GM04504 (cell line): ENCODE results near the gene NUDT15.
"Not testable (repeated sequence)": the region's sequence is repeated elsewhere in the genome, so short reads cannot be mapped to it uniquely, and the experiment has no call there.

Experiments used
- DNase-seq: peaks from one replicate; pipeline ENCODE4 v3.0.0-alpha.2; 2012; ENCODE audit warnings: low read depth

Gene NUDT15

GRCh38 chr13:48037346-48038173, at the start of gene NUDT15:
Gene NUDT15, plus strand, starts transcription at chr13:48037726. Its CDS starts 21 bp downstream, at chr13:48037747.
- peak; percentile 89 for DNase-seq

- DNase-seq = no peak
These were observed 47.1 kb upstream of the NUDT15 start for GRCh38 chr13:47990427-47990826.

GRCh38 chr13:47990920-47991466, 46.5 kb upstream of the NUDT15 start:
- no peak for DNase-seq

GRCh38 chr13:47991859-47992258, 45.7 kb upstream of the NUDT15 start:
- DNase-seq = no peak

- DNase-seq = no peak
These were observed 40.1 kb upstream of the NUDT15 start for GRCh38 chr13:47997384-47997783.

- DNase-seq = no peak
These were observed 37.6 kb upstream of the NUDT15 start for GRCh38 chr13:47999973-48000372.

GRCh38 chr13:48000559-48001113, 36.9 kb upstream of the NUDT15 start:
- DNase-seq = no peak

- DNase-seq = peak; percentile 72
These were observed 36.2 kb upstream of the NUDT15 start, which contains the start of gene SUCLA2 for GRCh38 chr13:48001114-48001881. Gene SUCLA2, minus strand, starts transcription at chr13:48001273. Its CDS starts 4 bp downstream, at chr13:48001269.

GRCh38 chr13:48001999-48002398, 35.5 kb upstream of the NUDT15 start:
- DNase-seq = not testable (repeated sequence)

- DNase-seq = no peak
These were observed 33.3 kb upstream of the NUDT15 start for GRCh38 chr13:48004201-48004600.

- no peak for DNase-seq
These were observed 31.1 kb upstream of the NUDT15 start for GRCh38 chr13:48006396-48006795.

- DNase-seq = peak; percentile 68
These were observed 28.2 kb upstream of the NUDT15 start for GRCh38 chr13:48009284-48009683.

- no peak for DNase-seq
These were observed 26.8 kb upstream of the NUDT15 start for GRCh38 chr13:48010698-48011097.

GRCh38 chr13:48012668-48013067, 24.9 kb upstream of the NUDT15 start:
- no peak for DNase-seq

GRCh38 chr13:48014359-48014758, 23.2 kb upstream of the NUDT15 start:
- no peak for DNase-seq

GRCh38 chr13:48018637-48019036, 18.9 kb upstream of the NUDT15 start:
- no peak for DNase-seq

- no peak for DNase-seq
These were observed 17.7 kb upstream of the NUDT15 start for GRCh38 chr13:48019796-48020195.

GRCh38 chr13:48028066-48028465, 9.5 kb upstream of the NUDT15 start:
- no peak for DNase-seq

- no peak for DNase-seq
These were observed 7.7 kb upstream of the NUDT15 start for GRCh38 chr13:48029859-48030258.

GRCh38 chr13:48038761-48039160, 1.2 kb downstream of the NUDT15 start:
- no peak for DNase-seq

GRCh38 chr13:48040049-48040448, 2.5 kb downstream of the NUDT15 start:
- no peak for DNase-seq

GRCh38 chr13:48040896-48041295, 3.4 kb downstream of the NUDT15 start:
- DNase-seq = no peak
